HG02642 (cell line): ENCODE data around the gene JAM2.
A peak's percentile ranks its signal among the peaks of the same experiment; 100 is the strongest.
"Not testable (repeated sequence)": the region's sequence is repeated elsewhere in the genome, so short reads cannot be mapped to it uniquely, and the experiment has no call there.

Source experiments
- ATAC-seq: cut with Tn5 transposase; IDR thresholded peaks from one replicate; pipeline ENCODE4 v1.9.1; 2021; ENCODE audit warnings: mild to moderate bottlenecking; ENCODE audit not compliant: unreplicated experiment, poor library complexity

JAM2 gene, protein sequence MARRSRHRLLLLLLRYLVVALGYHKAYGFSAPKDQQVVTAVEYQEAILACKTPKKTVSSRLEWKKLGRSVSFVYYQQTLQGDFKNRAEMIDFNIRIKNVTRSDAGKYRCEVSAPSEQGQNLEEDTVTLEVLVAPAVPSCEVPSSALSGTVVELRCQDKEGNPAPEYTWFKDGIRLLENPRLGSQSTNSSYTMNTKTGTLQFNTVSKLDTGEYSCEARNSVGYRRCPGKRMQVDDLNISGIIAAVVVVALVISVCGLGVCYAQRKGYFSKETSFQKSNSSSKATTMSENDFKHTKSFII

GRCh38 chr21:25638660-25639550 lies at the start of gene JAM2:
Gene JAM2 (plus strand): TSS chr21:25639258. CDS start chr21:25639822, 564 bp downstream.
- ATAC-seq, result peak; percentile 61

- no peak for ATAC-seq
Observed at GRCh38 chr21:25589887-25590286, 49.2 kb upstream of the JAM2 start.

DNA sequence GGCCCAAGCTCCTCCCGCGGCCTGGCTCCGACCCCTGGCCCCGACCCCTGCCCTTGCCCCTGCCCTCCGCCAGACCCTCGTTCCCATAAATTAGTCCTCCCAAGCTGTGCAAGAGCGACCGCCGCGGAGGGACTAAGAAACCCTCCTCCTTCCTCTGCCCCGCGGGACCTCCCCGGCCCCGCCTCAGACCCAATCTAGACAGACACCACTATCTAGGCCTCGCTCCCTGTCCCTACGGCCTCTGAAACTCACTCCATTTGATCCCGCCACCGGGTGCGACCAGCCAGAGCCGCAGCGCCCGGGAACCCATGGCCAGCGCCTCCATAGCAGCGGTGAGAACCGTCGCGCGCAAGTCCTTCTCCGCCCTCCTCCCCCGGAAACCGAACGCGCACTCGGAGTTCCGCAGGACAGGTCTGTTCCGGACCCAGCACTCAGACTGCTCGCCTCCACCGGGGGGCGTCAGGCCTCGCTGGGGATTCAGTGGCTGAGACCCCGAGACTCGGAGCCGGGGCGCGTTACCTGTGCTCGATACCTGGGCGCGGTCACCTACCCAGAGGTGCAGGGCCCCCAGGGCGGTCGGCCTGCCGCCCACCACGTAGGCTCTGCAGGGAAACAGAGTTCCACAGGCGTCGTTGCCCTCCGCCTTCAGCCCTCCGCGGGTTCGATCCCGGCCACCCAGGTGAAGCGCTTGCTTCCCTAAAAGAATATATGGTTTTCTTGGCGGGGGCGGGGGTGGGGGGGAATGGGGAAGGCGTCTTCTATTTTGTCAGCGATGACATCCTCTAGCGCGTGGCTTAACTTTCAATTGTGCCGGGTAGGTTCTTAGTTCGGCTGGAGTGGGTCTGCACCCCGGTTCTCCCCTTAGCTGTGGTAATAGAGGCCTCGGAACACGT lies 31.7 kb upstream of the JAM2 start, which contains the start of gene MRPL39:
MRPL39 (minus strand) TSS at position 331 of the 893 bp plus-strand sequence; CDS start at position 325, 6 bp downstream.
- ATAC-seq, result peak; percentile 96

DNA sequence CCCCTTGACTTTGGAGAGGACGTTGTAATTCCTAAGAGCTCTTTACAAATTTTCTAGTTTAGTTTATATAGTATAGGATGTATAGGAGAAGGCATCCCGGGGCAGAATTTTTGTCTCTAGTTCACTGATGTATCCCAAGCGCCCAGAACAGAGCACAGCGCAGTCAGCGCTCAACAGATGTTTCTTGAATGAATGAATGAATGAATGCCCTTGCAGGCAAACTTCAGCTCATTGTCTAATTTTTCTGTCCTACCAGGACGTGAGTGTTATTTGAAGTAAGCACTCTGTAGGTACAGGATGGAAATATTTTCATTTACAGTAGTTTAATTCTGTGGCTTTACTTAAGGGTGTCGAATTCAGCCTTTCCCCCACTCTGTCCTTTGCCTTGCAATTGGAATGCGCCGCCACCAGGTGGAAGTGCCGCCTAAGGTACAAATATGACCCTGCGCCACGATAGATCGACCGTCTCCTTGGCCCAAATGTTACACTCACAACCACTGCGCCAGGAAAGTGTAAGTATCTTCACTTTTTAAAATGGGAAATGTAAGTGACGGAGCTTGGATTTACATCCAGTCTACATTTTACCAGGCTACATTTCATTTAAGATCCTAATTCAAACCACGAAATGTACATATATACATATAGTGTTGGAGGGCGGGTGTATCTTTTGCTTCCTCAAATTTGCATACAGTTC lies 30.9 kb upstream of the JAM2 start:
- peak; percentile 83 for ATAC-seq

DNA sequence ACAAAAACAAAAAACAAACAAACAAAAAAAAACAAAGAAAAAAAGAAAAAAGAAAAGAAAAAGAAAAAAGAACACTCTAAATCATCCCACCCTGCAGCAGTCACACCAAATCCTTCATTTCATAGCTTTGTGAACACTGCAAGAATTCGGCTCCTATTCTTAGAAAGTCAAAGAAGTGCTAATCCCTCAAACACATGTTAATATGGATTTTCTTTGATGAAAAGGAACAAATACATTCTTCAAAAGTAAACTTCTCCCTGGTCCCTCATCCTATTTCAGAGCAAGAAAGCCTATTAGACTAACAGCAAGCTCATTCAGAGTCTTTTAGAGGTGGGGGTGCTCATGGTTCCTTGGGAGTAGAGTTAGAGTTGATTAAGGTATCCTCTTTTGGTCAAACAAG lies 24.6 kb upstream of the JAM2 start:
- ATAC-seq, result no peak

- no peak for ATAC-seq
Observed at GRCh38 chr21:25615880-25616279, 23.2 kb upstream of the JAM2 start.

- no peak for ATAC-seq
Observed at GRCh38 chr21:25619198-25619597, 19.9 kb upstream of the JAM2 start.

DNA sequence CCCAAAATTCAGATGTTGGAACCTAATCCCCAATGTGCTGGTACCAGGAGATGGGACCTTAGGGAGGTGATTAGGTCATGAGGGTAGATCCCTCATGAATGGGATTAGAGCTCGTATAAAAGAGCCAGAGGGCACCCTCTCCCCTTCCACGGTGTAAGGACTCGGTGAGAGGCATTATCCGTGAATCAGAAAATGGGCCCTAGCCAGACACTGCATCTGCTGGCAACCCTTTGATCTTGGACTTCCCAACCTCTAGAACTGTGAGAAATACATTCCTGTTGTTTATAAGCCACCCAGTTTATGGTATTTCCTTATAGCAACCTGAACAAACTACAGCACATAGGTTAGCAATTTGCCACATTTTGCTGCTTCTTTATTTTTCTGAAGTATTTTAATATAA lies 14.5 kb upstream of the JAM2 start:
- ATAC-seq, result no peak

DNA sequence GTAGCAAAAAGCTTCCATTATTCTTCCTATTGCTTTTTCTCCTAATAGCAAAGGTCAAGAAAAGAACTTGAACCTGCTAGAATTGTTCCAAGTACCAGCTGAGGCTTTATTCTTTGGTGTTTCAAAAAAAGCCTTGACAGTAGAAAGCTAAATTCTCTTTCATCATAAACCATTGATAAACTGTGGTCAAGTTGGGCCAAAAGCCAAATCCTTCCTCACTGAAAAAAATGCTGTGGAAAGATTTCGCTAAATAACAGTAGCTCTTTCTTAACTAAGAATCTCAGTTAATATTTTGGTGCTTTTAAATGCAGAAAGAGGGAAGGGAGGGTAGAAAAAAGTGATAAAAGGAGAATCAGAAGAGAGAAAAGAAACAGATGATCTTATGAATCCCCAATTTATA lies 14.0 kb upstream of the JAM2 start:
- no peak for ATAC-seq

- ATAC-seq, result not testable (repeated sequence)
Observed at GRCh38 chr21:25625776-25626555, 13.1 kb upstream of the JAM2 start.

GRCh38 chr21:25626757-25627156 lies 12.3 kb upstream of the JAM2 start:
- no peak for ATAC-seq

DNA sequence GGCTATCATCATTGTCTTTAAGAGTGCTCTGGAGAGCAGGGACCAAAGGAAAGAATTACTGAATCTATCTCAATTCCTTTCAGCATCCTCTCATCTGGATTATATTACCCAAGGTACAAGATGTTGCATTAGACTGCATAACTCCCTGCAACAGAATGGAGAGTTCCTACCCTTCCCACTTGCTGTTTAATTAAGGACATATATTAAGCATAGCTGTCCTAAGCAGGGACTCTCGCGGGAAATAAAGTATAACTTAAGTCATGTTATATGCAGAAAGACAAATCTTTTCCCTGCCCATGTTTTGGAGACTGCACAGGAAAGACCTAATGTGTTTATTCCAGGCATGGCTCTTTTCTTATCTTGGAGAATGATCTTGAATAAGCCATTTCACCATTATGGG lies 6.8 kb upstream of the JAM2 start:
- ATAC-seq, result no peak

DNA sequence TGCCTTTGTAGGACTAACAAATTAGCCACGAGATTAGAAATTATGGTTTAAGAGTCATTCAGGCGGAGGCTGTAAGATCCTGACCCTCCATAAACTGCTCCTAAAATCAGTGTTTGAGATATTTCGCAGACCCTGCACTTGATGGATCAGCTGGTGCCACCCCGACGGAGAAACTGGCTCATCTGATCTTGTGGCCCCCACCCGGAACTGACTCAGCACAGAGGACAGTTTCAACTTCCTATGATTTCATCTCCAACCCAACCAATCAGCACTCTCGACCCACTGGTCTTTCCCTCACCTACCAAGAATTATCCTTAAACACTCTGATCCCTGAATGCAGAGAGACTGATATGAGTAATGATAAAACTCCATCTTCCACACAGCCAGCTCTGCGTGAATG lies 3.7 kb upstream of the JAM2 start:
- no peak for ATAC-seq

DNA sequence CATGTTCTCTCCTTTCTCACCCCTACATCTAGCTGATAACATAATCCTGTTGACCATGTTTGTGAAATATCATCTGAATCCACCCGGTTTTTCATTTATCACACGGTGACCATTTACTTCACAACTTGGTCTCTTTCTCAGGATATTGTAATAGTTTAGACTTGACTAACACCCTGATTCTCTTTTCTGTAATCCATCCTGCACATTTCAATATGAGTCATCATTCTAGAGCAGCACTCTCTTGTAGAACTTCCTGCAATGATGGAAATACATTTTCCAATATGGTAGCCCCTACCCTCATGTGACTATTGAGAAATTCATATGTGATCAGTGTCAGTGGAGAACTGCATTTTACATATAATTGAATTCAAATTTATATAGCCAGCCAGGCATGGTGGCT lies 2.3 kb upstream of the JAM2 start:
- ATAC-seq, result no peak

GRCh38 chr21:25637851-25638659 lies 1.0 kb upstream of the JAM2 start:
- no peak for ATAC-seq

DNA sequence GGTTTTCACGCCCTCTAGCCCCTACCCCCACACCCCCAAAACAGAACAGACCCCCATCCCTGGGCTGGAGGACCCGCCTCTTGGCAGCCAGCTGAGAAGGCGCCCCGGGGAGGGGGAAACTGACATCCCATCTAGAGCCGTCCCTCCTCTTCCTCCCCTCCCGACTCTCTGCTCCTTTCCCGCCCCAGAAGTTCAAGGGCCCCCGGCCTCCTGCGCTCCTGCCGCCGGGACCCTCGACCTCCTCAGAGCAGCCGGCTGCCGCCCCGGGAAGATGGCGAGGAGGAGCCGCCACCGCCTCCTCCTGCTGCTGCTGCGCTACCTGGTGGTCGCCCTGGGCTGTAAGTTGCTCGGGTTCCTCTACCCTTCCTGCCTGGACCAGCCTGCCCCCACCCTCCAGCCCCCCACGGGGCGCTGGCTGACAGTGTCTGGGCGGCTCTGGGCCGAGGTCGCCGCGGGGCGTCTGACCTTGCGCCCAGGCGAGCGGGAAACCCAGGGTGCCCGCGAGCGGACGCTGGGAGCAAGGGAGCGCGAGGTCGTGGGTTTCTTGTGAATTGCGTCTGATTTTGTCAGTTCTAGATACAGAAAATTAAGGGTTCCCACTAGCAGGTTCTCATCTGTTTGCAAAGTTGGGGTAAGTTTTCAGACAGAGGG lies 618 bp downstream of the JAM2 start:
- ATAC-seq, result peak; percentile 80

DNA sequence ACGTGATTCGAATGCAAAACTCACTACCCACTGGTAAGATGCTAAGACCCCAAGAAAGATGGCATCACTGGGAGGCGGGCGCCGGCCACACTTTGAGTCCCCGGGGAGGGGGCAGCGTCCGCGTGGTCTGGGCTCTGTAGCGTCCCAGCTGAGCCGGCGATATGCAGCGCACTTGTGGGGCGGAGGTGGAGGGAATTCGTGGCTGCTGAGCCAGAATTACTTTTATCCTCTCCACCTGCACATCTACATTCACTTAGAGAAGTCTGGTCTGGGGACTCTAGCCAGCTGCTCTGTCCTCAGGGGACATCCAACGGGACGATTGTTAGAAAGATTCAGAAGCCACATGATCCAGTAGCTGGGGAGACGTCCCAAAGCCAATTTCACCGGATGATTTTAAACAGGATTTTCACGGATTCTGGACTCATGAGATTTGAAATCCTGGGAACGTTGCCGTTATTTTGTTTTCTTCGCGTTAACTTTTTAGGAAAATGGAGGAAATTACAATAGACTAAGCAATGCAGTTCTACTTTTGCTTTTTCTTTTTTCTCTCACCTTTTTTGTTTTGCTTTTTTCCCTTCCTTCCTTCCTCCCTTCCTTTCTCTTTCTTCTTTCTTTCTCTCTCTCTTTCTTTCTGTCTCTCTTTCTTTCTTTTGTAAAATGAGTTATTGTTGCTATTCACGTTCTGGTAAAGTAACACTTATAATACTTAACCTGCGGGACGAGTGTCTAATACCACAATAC lies 1.3 kb downstream of the JAM2 start:
- peak; percentile 30 for ATAC-seq
